Activated CD4-positive, alpha-beta T cell treated with anti-CD3 and anti-CD28 coated beads, Interleukin-10, Interleukin-2, amounts not matched to agents 100 ng/mL and 50 ng/mL, durations not matched to agents 16 hours and 8 hours (primary cell): ENCODE results near the gene RNU1-3.
"Not testable (repeated sequence)": the region's sequence is repeated elsewhere in the genome, so short reads cannot be mapped to it uniquely, and the experiment has no call there.

Source experiments
- DNase-seq: peaks from one replicate; pipeline ENCODE4 v3.0.0-alpha.2; 2020

The RNU1-3 gene

GRCh38 chr1:16649960-16650359 lies 16.8 kb downstream of the RNU1-3 start:
- not testable (repeated sequence) for DNase-seq

- DNase-seq: not testable (repeated sequence)
Observed at GRCh38 chr1:16649390-16649789, 17.4 kb downstream of the RNU1-3 start.

- DNase-seq: not testable (repeated sequence)
Observed at GRCh38 chr1:16648756-16649155, 18.0 kb downstream of the RNU1-3 start.

- DNase-seq: not testable (repeated sequence)
Observed at GRCh38 chr1:16648250-16648649, 18.5 kb downstream of the RNU1-3 start.

- not testable (repeated sequence) for DNase-seq
Observed at GRCh38 chr1:16647179-16648176, 19.3 kb downstream of the RNU1-3 start.

- DNase-seq: not testable (repeated sequence)
Observed at GRCh38 chr1:16646716-16647115, 20.0 kb downstream of the RNU1-3 start.

GRCh38 chr1:16646061-16646664 lies 20.6 kb downstream of the RNU1-3 start:
- DNase-seq: not testable (repeated sequence)

GRCh38 chr1:16645271-16646060 lies 21.3 kb downstream of the RNU1-3 start:
- peak; percentile 5 for DNase-seq

GRCh38 chr1:16644482-16645270 lies 22.1 kb downstream of the RNU1-3 start:
- DNase-seq: peak; percentile 98

GRCh38 chr1:16644193-16644481 lies 22.6 kb downstream of the RNU1-3 start:
- DNase-seq: no peak

- DNase-seq: peak; percentile 20
Observed at GRCh38 chr1:16643476-16644192, 23.1 kb downstream of the RNU1-3 start.

- peak; percentile 1 for DNase-seq
Observed at GRCh38 chr1:16643001-16643411, 23.7 kb downstream of the RNU1-3 start.

GRCh38 chr1:16642025-16642966 lies 24.5 kb downstream of the RNU1-3 start:
- not testable (repeated sequence) for DNase-seq

- peak; percentile 4 for DNase-seq
Observed at GRCh38 chr1:16641159-16641975, 25.4 kb downstream of the RNU1-3 start.

GRCh38 chr1:16639091-16640031 lies 27.4 kb downstream of the RNU1-3 start:
- peak; percentile 0 for DNase-seq

GRCh38 chr1:16637941-16638778 lies 28.6 kb downstream of the RNU1-3 start:
- peak; percentile 0 for DNase-seq

- not testable (repeated sequence) for DNase-seq
Observed at GRCh38 chr1:16636551-16637195, 30.1 kb downstream of the RNU1-3 start.
